ENCODE results near the gene ZNF530. TPM values are rescaled to one million over a fixed set of nuclear protein-coding genes. Genes with fewer than 3 reads are reported as not detected.

Gene ZNF530
- total RNA-seq, 4 donors from 2014 or later: 4.7 to 9.7 (median 7.2) TPM

DNA sequence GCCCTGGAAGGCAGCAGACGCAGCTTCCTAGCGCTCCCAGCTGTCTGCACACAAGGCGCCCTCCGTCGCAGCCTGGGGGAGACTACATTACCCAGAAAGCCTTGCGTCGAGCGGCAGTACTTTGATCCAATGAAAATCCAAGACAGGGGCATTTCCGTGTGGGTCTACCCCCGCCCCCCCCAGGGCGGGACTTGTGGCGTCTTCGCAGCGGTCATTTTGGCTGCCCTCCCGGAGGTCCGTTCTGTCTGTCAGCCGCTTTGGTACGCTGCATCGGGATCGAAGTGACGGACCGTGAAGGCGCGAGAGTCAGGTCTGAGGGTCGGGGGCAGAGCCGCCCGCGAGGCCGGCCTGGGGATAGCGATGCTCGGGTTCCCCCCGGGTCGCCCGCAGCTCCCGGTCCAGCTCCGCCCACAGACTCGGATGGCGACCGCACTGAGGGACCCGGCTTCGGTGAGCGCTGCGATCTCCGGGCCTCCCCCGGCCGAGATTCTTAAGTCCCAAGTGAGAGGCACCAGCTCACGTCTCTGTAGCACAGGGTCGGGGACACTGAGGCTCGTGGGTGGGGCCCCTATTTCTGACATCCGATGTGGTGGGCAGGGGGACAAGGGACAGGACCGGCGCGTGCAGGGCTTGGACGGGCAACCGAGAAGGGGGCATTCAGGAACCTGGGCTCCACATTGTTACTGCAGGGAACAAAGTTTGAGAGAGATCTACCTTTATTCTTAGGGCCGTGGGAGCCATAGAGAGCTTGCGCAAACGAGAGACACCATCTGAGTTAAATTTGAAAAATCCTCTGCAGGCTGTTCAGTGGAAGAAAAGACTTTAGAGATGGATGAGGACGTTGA is 33.5 kb downstream of the ZNF530 start, which contains the start of gene ZNF211:
ZNF211 (plus strand) TSS at position 182 of the 845 bp plus-strand sequence; CDS start at position 361, 179 bp downstream.
- no peak for TF ChIP-seq POLR2A (IDR thresholded peaks at IDR 0.05)
- TF ChIP-seq POLR2AphosphoS5 (IDR thresholded peaks at IDR 0.05): peak in 2 of 3 donors; percentile 26 to 29
- Histone ChIP-seq H3K9me3 (peaks cover 17% of the 10 kb centered on the region), H3K4me3 (peak within 1 kb of the TSS; percentile 92), H3K36me3 (peaks cover 36% of the 10 kb centered on the region), H3K27me3 (no peaks in the 10 kb centered on the region), H3K4me1 (peaks cover 15% of the 10 kb centered on the region), H3K27ac (peak within 1 kb of the TSS; percentile 49)
- 3% methylated on average over 24 of the region's 59 CpGs for WGBS
- DNase-seq (ENCODE audit: low spot score in 2 of 2): peak; percentile 92 to 93

DNA sequence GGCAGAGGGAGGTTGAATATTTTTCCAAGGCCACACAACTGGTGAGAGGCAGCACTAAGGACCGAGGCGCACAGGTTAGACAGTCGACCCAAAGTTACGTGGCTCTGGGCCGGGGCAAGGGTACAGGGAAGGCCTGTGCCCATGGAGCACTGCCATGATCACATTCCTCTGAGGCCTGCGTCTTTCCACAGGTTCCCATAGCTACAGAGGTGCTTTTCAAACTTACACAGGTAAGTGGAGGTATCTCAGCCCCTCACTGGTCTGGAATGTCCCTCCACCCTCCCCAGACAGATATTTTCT is 34.1 kb downstream of the ZNF530 start:
- Histone ChIP-seq H3K27ac (no peak overlapping the region), H3K4me1 (peaks cover 15% of the 10 kb centered on the region), H3K9me3 (peaks cover 18% of the 10 kb centered on the region), H3K27me3 (no peaks in the 10 kb centered on the region), H3K36me3 (peaks cover 42% of the 10 kb centered on the region), H3K4me3 (peak overlapping the region; percentile 92)
- 42% methylated on average over 5 of the region's 6 CpGs for WGBS
- no peak for DNase-seq (ENCODE audit: low spot score in 2 of 2)
- TF ChIP-seq EP300 (IDR thresholded peaks at IDR 0.05) (no peak), POLR2AphosphoS5 (IDR thresholded peaks at IDR 0.05) (no peak), POLR2A (IDR thresholded peaks at IDR 0.05) (no peak)
- TF ChIP-seq, protein P1, sequence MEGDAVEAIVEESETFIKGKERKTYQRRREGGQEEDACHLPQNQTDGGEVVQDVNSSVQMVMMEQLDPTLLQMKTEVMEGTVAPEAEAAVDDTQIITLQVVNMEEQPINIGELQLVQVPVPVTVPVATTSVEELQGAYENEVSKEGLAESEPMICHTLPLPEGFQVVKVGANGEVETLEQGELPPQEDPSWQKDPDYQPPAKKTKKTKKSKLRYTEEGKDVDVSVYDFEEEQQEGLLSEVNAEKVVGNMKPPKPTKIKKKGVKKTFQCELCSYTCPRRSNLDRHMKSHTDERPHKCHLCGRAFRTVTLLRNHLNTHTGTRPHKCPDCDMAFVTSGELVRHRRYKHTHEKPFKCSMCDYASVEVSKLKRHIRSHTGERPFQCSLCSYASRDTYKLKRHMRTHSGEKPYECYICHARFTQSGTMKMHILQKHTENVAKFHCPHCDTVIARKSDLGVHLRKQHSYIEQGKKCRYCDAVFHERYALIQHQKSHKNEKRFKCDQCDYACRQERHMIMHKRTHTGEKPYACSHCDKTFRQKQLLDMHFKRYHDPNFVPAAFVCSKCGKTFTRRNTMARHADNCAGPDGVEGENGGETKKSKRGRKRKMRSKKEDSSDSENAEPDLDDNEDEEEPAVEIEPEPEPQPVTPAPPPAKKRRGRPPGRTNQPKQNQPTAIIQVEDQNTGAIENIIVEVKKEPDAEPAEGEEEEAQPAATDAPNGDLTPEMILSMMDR (IDR thresholded peaks at IDR 0.05): no peak

DNA sequence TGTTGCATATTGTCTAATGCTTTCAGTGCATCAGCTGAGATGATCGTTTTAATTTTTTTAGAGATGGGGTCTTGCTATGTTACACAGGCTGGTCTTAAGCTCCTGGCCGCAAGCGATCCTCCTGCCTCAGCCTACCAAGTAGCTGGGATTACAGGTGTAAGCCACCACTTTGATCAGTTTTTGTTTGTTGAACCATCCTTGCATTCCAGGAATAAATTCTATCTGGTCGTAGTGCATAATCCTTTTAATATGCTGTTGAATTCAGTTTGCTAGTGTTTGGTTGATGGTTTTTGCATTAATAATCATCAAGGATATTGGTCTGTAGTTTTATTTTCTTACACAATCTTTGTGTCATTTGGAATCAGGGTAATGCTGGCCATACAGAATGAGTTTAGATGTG is 37.7 kb downstream of the ZNF530 start:
- TF ChIP-seq EP300 (IDR thresholded peaks at IDR 0.05) (no peak), POLR2AphosphoS5 (IDR thresholded peaks at IDR 0.05) (no peak), POLR2A (IDR thresholded peaks at IDR 0.05) (no peak)
- TF ChIP-seq, protein P1 (IDR thresholded peaks at IDR 0.05): no peak
- Histone ChIP-seq H3K4me3 (no peak overlapping the region), H3K9me3 (peaks cover 29% of the 10 kb centered on the region), H3K27me3 (no peaks in the 10 kb centered on the region), H3K36me3 (peaks cover 75% of the 10 kb centered on the region), H3K4me1 (peaks cover 15% of the 10 kb centered on the region), H3K27ac (no peak overlapping the region)
- 94% methylated on average over 4 of the region's 4 CpGs for WGBS
- DNase-seq (ENCODE audit: low spot score in 2 of 2): no peak

DNA sequence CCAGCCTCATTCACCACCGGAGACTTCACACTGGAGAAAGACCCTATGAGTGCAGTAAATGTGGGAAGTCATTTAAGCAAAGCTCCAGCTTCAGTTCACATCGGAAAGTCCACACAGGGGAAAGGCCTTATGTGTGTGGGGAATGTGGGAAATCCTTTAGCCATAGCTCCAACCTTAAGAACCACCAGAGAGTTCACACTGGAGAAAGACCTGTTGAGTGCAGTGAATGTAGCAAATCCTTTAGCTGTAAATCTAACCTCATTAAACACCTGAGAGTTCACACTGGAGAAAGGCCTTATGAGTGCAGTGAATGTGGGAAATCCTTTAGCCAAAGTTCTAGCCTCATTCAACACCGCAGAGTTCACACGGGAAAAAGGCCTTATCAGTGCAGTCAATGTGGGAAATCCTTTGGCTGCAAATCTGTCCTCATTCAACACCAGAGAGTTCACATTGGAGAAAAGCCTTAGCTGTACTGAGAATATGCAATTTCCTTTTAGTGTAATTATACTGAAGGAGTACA is 42.1 kb downstream of the ZNF530 start:
- H3K4me1 ChIP-seq: no peaks in the 10 kb centered on the region
- peaks cover 53% of the 10 kb centered on the region for H3K36me3 ChIP-seq
- no peak overlapping the region for H3K27ac ChIP-seq

DNA sequence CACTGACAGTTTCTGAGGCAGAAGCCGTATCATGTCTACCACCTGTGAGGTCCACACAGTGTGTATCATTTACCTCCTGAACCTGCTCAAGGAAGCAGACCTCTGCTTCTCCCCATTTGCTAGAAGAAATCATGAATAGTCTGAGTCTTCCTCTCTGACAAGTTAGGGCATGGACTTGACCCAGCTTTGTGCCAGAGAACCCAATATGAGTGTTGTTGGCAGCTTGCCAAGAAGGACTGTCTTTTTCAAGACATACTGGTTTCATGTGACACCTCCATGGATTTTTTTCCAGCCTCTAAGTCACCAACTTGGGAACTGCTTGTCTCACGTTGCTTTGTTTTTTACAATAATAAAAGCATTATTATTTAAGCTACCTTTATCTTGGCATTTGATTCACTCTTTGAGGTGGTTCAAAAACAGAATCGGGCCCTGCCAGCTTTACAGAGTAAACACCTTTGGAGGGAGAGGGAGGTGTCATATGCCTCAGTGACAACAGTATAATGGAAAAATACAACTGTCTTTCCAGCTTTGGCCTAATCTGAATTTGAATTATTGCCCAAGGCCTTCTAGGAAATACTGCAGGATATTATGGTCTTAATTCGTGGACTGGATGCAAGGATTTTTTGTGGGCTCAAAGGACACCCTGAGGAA is 42.8 kb downstream of the ZNF530 start:
- Histone ChIP-seq H3K27me3 (no peaks in the 10 kb centered on the region), H3K4me1 (no peaks in the 10 kb centered on the region), H3K4me3 (no peak overlapping the region), H3K9me3 (peaks cover 25% of the 10 kb centered on the region), H3K36me3 (peaks cover 47% of the 10 kb centered on the region), H3K27ac (no peak overlapping the region)
- TF ChIP-seq POLR2A (IDR thresholded peaks at IDR 0.05) (no peak), EP300 (IDR thresholded peaks at IDR 0.05) (no peak)
- 69% methylated on average over 4 of the region's 4 CpGs for WGBS
- no peak for DNase-seq (ENCODE audit: low spot score in 2 of 2)

More for the DNA sequence above, 42.1 kb downstream of the ZNF530 start:
- no peak for DNase-seq (ENCODE audit: low spot score in 2 of 2)
- WGBS: 98% methylated on average over 4 of the region's 4 CpGs
- H3K4me3 ChIP-seq: no peak overlapping the region
- no peaks in the 10 kb centered on the region for H3K27me3 ChIP-seq
- peaks cover 32% of the 10 kb centered on the region for H3K9me3 ChIP-seq
- TF ChIP-seq POLR2AphosphoS5 (IDR thresholded peaks at IDR 0.05) (no peak), POLR2A (IDR thresholded peaks at IDR 0.05) (no peak), EP300 (IDR thresholded peaks at IDR 0.05) (no peak)
- TF ChIP-seq, protein P1 (IDR thresholded peaks at IDR 0.05): no peak

DNA sequence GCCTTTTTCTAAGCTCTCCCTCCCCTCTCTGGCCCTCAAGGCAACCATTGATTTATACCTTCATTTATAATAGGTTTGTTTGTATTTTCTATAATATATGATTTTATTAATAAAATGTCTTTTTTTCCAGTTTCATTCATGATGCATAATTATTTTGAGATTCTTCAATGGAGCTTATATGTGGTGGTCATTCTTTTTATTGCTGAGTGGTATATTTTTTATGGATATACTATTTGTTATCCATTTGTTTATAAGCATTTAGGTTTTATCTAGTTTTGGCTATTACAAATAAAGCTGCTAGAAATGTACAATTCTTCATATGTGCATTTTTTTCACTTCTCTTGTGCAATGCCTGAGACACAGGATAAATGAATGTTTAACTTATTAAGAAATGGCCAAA is 44.0 kb downstream of the ZNF530 start:
- H3K27me3 ChIP-seq: no peaks in the 10 kb centered on the region
- H3K4me1 ChIP-seq: no peaks in the 10 kb centered on the region
- no peak overlapping the region for H3K27ac ChIP-seq
- no peak for DNase-seq (ENCODE audit: low spot score in 2 of 2)
- H3K36me3 ChIP-seq: peaks cover 35% of the 10 kb centered on the region
- TF ChIP-seq EP300 (IDR thresholded peaks at IDR 0.05) (no peak), POLR2AphosphoS5 (IDR thresholded peaks at IDR 0.05) (no peak), POLR2A (IDR thresholded peaks at IDR 0.05) (no peak)
- TF ChIP-seq, protein P1 (IDR thresholded peaks at IDR 0.05): no peak
- no peak overlapping the region for H3K4me3 ChIP-seq
- H3K9me3 ChIP-seq: peaks cover 15% of the 10 kb centered on the region

Data from suprapubic skin (tissue), 4 donors.